GM19452 (cell line): ENCODE results near the gene PLCD3.

Experiments used
- ATAC-seq: cut with Tn5 transposase; IDR thresholded peaks from one replicate; pipeline ENCODE4 v1.9.1; 2021; ENCODE audit not compliant: unreplicated experiment

PLCD3 gene

DNA sequence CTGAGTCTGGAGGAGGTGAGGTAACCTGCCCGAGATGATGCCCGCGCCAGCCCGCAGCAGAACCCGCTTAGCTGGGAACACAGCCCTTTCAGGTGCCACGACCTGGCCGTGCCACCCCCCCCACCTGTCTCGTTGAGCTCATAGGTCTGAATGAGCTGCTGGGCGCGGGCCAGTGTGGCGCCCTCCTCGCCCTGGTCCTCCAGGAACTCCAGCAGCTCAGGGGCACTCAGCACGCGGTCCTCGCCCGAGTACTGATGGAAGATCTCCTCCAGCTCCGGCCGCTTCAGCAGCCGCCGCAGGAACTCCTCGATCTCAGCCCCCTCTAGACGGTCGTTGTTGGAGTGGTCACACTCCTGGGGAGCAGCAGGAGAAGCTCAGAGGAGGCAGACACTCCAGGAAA lies 13.6 kb downstream of the PLCD3 start:
- no peak for ATAC-seq

DNA sequence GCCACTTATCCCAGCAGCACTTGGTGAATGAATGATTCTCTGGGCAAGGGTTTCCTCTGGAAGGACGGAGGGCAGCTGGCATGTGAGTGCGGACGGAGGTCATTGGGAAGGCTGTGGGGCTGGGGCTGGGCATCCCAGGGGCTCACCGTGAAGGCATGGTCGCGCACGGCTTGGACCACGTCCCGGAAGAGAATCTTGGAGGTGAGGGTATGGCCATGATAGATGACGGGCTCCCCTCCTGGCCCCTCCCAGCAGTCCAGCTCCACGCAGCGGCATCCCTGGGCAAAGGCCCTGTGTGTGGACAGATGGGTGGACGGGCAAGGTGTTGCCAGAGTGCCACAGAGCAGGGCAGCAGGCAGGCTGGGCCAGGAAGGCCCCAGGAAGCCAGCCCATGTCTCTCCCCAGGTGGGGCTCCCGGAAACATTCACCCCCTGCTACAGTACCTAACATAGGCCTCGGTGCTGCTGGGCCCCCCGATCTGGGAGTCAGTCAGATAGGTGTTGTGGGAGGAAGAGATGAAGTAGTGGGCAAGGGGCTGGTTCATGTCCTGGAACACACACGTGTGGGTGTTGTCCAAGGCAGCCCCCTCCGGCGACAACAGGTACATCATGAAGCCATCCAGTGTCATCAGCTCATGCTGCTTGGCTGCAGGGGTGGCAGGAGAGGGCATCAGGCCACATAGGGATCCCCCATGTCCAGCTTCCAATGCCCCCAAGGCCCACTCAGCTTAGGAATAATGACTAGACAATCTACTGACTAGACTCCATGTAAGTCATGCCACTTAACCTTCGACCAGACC lies 14.3 kb downstream of the PLCD3 start:
- ATAC-seq = no peak

DNA sequence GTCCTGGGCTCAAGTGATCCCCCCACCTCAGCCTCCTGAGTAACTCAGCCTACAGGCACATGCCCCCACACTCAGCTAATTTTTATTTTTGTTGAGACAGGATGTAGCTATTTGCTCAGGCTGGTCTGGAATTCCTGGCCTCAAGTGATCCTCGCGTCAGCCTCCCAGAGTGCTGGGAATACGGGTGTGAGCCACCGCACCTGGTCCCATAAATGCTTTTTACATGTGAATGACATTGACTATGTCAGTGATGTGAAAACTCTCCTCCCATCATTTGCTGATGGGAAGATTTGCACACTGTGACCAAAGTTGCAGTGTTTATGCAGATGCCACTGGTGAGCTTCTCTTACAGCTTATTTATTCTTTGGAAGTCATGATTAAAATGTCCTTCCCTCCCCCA lies 15.0 kb downstream of the PLCD3 start:
- ATAC-seq = no peak

DNA sequence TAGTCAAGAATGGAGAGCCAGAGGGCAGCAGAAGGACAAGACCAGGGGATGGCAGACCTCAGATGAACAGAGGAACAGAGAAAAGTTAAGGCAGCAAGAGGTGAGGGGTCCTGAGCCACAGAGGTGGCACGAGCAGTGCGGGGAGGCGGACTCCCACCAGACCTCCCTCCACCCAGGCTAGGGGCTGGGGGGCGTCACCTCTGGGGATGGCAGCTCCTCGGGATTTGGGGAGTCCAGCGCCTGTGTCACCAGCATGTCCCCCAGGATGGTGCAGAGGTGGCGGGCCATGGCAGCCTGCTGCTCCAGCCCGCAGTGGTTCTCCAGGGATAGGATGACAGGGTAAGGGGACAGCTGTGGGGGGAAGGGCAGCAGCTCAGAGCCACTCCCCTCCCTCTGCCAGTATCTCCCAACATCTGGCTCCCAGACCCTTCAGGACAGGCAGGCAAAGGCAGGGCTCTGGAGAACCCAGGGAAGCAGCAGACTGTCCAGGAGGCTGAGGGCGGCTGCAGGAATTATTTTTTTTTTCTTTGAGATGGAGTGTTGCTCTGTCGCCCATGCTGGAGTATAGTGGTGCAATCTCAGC lies 15.8 kb downstream of the PLCD3 start:
- ATAC-seq = no peak

DNA sequence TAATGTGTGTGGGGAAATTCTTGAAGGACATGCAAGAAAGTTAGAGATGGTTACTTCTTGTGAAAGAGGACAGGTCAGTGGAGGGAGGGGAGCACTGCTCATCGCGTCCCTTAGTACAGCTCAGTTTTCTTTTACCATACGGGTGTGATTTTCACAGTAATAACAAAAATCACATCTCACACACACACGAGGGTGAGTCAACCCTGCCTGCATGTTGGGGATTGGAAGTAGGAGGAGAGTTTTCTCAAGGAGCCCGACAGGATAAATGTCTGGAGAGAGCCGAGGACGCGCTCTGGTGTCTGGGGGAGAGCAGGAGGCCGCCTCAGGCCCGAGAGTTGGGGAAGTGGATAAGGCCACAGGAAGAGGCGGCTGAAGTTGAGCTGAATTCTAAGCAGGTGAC lies 16.4 kb downstream of the PLCD3 start:
- no peak for ATAC-seq

DNA sequence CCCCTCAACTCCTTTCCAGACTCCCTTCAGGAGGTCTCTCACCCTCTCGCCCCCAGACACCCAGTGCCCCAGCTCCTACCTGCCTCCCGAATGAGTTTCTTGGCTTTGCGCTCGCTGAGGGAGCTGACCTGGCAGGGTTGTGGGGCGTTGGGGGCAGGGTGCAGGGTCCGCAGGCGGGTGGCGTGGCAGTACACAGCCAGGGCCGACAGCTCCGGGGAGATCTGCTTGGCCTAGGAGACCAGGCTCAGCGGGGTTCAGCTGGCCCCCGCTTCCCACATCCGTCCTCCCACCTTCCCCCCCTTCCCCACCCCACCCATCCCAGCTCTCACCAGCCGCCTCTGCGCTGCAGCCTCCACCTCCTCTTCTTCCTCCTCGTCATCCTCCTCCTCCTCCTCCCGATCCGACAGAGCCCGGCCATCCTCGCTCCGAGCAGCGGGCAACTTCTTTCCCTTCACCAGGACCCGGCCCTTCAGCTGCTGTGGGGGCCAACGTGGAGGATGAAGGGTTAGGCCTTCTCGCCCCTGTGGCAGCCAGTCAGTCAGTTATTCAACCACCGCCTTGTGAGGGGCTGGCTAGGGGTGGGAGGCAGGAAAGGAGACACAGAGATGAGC lies 17.2 kb downstream of the PLCD3 start:
- no peak for ATAC-seq

DNA sequence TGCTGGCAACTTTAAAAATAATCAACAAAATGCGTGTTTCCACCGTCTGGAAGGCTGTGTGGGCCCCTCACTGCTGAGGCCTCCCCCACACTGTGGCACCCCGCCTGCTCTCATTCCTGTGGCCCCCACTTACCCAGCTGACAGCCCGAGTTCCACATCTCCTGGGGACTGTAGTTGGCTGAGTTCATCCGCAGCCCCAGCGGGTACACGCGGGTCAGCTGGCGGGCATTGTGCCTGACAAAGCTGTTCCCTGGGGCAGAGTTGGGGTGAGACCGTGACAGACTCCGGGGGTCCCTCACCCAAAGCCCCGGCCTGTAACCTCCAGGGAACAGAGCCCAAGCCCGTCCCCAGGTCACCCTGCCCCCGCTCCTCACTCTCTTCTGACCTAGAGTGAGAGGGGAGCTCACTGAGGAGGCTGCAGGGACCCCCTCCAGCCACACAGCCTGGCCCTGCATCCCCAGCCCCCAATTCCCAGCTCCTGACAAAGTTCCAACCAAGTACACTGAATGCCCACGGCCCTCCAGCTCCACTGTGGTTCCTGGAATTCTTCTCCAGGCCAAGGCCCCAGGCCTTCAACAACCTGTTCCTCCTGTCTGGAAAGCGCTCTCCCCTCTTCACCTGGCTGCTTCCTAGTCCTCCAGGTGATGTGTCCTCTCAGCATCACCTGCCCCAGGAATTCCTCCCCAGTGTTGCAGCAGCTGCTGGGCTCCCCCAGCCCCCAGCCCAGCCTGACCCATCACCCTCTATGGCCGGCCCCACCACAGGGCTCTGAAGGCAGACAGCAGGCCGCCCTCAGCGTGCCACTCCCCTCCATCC lies 18.0 kb downstream of the PLCD3 start:
- ATAC-seq = no peak

DNA sequence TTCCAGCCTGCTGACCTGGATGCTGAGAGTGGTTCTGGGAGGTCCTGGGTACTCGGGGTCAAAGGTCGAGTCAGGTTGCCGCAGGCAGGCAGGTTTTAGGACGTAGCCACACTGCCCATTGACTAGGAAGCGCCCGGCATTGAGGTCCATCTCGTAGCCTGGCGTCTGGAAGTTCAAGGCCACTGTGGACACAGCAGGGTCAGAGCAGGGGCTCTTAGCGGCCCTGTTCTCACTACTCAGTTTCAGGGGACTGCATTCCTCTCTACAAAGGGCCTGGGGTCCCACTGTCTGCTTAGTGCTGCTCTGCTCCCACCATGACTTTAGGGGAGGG lies 18.9 kb downstream of the PLCD3 start:
- no peak for ATAC-seq

DNA sequence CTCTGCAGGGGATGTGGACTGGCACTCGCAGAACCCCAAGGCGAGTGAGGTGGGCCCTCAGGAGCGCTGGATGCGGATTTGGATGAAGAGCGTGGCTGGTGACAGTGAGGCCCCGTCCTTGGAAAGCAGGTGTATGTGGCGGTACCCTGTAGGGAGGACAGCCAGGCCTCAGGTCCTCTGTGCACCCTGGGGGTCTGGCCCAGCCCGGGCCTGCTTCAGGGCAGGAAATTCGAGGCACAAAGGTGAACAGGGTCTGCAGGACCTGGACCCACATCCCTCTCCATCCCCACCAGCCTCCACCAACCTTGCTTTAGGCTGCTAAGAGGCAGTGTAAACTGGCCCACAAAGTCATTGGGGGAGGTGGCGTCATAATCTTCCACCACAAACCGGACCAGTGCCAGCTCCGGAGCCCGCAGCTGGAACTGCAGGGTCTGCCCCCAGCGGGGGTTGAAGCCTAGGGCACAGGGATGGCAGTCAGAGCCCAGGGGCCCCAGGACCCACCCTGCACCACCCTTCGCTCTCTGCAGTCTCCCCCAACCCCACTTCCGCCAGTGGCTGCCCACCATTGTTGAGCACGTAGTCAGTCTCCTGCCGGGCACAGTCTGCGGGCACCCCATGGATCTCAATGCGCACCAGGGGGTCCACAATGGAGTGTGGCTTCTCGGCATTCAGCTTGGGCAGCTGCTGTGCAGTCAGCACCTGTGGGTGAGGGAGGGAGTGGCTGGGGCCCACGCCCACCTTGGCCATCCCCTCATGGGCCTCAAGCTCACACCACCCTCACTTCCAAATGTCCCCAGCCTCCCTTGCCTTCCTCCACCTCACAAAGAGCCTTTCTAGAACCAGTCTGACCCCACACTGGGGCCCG lies 19.5 kb downstream of the PLCD3 start:
- ATAC-seq = no peak

DNA sequence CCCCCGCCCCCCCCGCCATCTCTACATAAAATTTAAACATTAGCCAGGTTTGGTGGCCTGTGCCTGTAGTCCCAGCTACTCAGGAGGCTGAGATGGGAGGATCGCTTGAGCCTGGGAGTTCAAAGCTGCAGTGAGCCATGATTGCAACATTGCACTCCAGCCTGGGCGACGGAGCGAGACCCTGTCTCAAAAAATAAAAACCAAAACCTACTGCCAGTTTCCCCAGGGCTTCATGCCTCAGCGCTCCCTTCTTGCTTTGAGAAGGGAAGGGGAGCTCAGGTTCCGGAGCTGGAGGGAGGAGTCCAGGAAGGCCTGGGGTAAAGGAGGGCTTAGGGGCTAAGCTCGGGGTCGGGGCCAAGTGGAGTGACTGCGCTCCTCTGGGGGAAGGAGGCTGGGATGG lies 20.5 kb downstream of the PLCD3 start:
- ATAC-seq = no peak

DNA sequence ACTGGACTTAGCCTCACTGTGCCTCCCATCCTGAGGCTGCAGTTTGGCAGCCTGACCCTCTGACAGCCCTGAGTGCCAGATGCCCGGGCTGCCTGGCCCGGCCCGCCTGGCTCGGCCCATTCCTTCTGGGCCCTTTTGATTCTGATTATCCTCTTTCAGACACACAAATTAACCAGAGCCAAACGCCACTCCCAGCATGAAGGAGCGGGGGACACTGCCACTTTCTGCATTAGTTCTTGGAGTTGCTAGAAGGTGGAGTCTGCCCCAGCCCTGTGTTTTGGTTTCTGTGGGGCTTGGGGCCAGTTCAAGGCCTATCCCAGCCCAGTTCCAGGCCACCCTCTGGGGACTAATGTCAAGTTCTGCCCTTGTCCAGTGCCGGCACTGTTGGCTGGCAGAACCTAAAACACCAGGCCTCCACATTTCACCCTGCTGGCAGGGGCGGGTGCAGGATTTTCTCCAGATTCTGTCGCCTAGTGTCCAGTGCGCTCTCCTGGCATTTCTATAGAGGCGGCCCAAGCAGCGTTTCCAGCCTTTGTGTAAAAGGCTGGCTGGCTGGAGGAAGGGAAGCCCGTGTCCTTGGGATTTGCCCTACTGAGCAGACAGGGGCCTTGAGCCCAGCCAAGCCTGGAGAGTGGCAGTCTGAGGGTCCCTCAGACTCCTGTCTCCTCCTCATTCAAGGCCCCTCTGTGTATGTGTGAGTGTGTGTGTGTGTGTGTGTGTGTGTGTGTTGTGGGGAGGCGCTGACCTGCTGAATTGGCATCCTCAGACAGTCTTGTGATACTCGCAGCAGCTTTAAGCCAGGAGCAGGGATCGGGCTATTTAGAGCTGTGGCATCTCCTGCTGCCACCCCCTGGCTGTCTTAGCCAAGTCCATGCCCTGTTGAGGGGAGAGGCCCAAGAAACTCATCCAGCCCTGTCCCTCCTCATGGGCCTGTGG lies 21.4 kb downstream of the PLCD3 start:
- no peak for ATAC-seq

DNA sequence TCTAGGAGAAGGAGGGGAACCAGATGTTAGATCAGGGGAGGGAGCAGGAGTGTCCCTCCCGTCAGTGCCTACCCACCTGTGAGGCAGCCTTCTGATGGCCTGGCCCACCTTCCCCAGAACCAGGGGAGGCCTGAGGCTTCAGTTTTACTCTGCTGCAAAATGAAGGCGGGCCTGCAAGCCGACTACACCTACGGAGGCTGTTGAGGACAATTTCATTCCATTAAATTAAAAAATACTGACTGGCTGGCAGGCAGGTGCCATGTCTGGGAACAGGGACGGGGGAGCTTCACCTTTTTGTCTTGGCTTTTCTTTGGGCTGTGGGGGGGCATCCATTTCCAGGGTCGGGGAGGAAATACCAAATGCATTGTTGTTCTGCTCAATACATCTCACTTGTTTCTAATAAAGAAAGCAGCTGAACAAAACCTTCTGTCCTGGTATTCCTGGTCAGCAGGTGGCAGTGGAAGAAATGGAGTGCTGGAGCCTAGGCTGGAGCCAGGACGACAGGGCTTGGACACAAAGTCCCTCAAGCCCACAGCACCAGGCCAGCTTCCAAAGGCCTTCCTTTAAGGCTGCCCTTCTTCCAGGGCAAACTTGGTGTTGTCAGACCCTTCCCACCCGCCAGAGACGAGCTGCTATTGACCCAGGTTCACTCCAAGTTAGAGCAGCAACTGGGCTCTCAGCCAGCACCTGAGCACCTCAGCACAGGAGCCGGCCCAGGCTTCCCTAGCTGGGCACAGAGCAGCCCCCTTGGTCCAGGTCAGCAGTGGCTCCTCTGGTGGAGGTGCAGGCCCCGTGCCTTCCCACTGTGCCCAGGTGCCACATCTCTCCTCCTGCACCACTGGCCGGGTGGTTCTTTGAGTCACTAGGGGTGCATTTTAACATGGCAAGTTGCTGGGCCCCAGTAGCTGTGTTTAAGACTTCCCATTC lies 23.5 kb downstream of the PLCD3 start:
- ATAC-seq = no peak

DNA sequence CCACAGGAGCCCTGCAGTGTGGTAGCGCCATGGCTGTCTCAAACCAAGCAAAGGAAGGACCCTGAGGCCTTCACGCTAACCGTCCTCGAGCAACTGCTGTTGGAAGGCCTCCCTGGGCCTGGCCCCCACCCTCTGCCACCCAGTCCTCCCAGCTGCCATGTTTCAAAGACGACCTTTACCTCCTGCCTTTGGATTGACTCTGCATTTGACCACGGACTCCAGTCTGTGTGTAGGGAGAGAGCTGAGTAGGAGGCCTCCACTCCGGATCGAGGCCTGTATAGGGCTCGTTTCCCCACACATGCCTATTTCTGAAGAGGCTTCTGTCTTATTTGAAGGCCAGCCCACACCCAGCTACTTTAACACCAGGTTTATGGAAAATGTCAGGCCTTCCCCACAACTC lies 24.3 kb downstream of the PLCD3 start:
- no peak for ATAC-seq

DNA sequence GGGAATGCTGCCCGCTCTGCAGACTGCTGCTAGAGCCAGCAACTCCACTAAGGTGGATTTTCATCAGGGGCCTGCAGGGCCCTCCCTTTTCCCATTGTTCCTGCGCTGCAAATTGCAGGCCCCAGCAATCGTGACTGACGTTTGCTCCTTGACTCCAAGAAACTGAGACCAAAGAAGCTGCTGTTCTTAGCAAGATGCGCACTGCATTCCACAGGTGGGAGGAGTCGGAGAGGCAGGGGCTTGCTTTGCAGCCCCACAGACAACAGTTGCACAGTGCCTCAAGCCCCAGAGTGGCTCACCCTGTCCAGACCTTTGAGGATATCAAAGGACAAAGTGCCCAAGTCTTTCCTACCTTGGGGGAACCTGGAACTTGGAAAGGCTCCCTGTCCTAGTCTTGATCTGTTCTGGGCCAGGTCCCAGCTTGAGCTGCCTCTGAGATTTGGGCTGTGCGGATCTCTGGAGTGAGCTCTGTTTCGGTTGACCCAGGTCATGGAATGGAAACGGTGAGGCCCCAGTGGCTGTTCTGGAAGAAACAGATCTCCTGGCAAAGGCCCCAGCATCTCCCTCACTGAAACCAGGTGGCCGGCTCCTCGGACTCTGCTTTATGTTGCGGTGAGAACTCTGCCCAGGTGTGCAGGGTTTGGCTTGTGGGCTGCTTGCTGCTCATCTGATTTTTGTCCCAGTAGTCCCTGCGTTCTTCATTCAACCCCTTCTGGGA lies 24.9 kb downstream of the PLCD3 start:
- ATAC-seq = no peak

DNA sequence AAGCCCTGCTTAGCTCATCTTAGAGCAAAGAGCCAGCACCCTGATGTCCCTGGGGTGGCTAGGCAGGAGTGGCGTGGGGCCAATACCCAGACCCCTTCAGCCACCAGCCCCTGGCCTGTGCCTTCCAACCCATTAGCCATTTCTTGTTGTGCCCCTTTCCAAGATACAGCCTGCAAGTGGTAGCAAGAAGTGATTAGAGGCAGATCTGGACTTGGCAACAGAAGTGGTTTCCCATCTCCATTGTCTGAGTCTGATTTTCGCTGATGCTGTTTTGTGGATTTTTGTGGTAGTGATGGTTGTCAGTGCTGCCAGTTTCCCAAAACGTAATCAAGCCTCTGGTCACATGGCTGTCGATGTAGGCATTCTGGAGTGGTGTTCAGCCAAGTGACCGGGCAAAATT lies 25.7 kb downstream of the PLCD3 start:
- ATAC-seq = no peak

DNA sequence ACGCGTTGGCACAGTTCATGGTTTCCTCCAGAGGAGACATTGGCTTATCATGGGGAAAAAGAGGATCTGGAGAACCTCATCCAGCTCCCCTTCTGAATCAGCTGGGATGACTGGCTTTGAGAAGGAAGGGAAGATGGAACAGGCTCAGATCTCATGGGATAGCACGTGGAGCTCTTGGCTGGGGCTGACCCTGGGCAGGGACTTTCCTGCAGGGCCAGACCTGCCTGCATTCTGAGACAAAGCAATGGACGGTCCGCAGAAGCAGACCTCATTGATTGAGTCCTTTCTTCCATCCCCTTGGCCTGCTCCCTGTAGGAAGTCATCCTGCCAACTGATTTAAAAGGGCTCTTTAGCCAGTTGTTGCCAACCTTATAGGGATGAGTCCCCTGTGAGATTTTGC lies 26.2 kb downstream of the PLCD3 start:
- no peak for ATAC-seq

DNA sequence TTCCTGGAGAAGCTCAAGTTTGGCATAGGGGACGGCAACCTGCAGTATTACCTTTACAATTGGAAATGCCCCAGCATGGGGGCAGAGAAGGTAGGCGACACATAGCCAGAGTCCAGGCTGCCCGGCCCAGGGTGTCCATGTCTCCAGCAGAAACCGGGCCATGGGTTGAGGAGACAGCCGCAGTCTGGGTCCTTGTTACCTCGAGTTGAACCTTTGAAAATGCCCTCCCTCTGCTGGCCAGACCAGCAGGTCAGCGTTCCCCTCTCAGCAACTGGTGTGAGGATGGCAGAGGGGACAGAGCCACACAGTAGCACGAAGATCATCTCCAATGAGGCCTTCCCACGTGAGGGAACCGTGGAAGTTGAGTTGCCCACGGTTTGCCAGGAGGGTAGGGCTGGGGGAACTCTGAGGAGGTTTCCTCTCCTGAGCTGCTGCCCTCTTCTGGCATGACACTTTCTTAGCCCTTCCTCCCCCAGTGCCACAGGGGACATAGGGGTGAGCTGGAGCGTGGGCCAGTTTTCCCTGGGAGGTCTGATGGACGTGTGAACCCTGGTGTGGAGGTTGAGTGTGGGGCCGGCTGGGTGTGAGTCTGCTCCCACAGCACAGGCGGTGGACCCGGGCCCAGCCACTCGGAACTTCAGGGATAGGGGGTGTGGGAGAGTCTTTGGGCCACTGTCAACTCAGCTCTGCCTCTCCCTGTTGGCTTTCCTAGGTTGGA lies 27.2 kb downstream of the PLCD3 start:
- ATAC-seq = no peak
